Stomach smooth muscle (tissue), 2 donors: Measurements from ENCODE around the gene ZNF575.

ENCODE experiments used
- H3K27ac ChIP-seq: one replicate; pipeline ENCODE4 v1.7.0; 2013; ENCODE audit warnings: mild to moderate bottlenecking, low read length, inconsistent platforms
- H3K27me3 ChIP-seq, 2 donors: one replicate each; pipeline ENCODE4 v1.7.0; 2013; ENCODE audit warnings: low read length in 2 of 2; ENCODE audit not compliant: insufficient read depth in 2 of 2, control insufficient read depth in 1 of 2
- H3K36me3 ChIP-seq, 2 donors: one replicate each; pipeline ENCODE4 v1.7.0; 2013; ENCODE audit warnings: low read length in 2 of 2; ENCODE audit not compliant: control insufficient read depth in 2 of 2, insufficient read depth in 2 of 2
- H3K4me1 ChIP-seq: one replicate; pipeline ENCODE4 v1.7.0; 2013; ENCODE audit warnings: low read length; ENCODE audit not compliant: control insufficient read depth, insufficient read depth
- H3K4me3 ChIP-seq, 2 donors: one replicate each; pipeline ENCODE4 v1.7.0; 2013; ENCODE audit warnings: low read length in 2 of 2
- H3K9ac ChIP-seq, 2 donors: one replicate each; pipeline ENCODE4 v1.7.0; 2013; ENCODE audit warnings: low read length in 2 of 2, mild to moderate bottlenecking in 1 of 2
- H3K9me3 ChIP-seq, 2 donors: one replicate each; pipeline ENCODE4 v1.7.0; 2013; ENCODE audit warnings: low read length in 2 of 2; ENCODE audit not compliant: control insufficient read depth in 2 of 2
- donor health status: healthy.
- donor health status: Pancreatic carcinoma.

ZNF575 gene

GRCh38 chr19:43555185-43555770 lies 22.3 kb downstream of the ZNF575 start:
- Histone ChIP-seq H3K27ac (no peak overlapping the region), H3K9me3 (no peaks in the 10 kb centered on the region), H3K9ac (no peak overlapping the region), H3K27me3 (no peaks in the 10 kb centered on the region), H3K4me1 (no peaks in the 10 kb centered on the region), H3K4me3 (no peak overlapping the region), H3K36me3 (peaks cover 30 to 43% of the 10 kb centered on the region in 2 donors)

DNA sequence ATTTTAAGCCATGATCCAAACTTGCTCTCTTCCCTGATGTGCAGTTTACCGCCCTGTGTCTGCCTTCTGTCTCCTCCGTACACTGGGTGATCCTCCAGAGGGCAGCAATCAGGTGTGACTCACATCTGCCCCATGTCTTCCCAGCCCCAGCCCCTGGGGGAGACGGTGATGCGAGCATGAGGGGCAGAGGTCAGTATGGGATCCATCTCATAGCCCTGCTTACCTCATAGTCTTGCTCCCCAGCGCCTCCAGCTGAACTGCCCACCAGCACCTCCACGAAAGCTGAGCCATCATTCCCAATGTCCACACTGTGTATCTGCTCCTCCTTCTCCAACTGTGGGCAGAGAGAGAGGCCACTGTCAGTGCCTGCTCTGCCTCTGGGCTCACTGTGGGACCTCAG lies 27.7 kb downstream of the ZNF575 start:
- Histone ChIP-seq H3K9me3 (no peaks in the 10 kb centered on the region), H3K27me3 (no peaks in the 10 kb centered on the region), H3K36me3 (peaks cover 11 to 17% of the 10 kb centered on the region in 2 donors), H3K27ac (no peak overlapping the region), H3K4me3 (no peak overlapping the region), H3K4me1 (peaks cover 18% of the 10 kb centered on the region), H3K9ac (no peak overlapping the region)

DNA sequence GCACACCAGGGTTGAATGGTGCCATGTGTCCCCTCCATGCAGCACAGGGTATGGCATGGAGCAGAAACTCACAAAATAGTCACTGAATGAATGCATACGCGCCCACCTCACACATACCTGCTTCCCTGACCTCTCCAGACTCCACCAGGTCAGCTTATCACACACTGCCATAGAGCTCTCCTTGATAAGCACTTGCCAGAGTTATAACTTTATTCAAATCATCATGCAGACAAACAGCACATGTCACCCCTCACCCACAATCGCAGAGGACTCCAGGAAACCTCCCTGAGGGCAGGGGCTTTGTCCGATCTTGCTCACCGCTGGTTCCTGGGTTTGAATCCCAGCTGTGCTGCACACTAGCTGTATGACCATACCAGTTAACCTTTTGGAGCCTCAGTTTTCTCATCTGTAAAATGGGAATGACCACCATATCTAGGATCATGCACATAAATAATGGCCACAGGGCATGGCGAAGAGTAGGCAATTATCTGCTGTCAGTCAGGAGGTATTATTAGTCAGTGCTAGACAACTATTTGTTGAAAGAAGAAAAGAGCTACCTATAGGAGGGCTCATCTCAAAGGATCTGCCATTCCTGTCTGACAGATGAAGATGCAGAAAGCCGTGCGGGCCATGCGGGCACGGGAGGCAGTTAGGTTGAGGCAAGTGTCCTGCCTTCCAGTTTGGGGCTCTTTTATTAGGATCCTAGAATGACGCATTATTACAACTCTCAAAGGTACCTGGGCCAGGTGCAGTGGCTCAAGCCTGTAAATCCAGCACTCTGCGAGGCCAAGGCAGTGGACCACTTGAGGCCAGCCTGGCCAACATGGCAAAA lies 28.4 kb downstream of the ZNF575 start:
- no peaks in the 10 kb centered on the region for H3K9me3 ChIP-seq
- H3K27me3 ChIP-seq: no peaks in the 10 kb centered on the region
- H3K27ac ChIP-seq: no peak overlapping the region
- peaks cover 11 to 13% of the 10 kb centered on the region in 2 donors for H3K36me3 ChIP-seq
- H3K9ac ChIP-seq: peak overlapping the region in 1 of 2 donors; percentile 21
- H3K4me1 ChIP-seq: peaks cover 18% of the 10 kb centered on the region
- no peak overlapping the region for H3K4me3 ChIP-seq

GRCh38 chr19:43562226-43562697 lies 29.3 kb downstream of the ZNF575 start:
- H3K4me1 ChIP-seq: peaks cover 18% of the 10 kb centered on the region
- no peak overlapping the region for H3K9ac ChIP-seq
- peak overlapping the region; percentile 62 for H3K27ac ChIP-seq

GRCh38 chr19:43562698-43563241 lies 29.8 kb downstream of the ZNF575 start:
- peak overlapping the region; percentile 62 for H3K27ac ChIP-seq
- peaks cover 10 to 11% of the 10 kb centered on the region in 2 donors for H3K36me3 ChIP-seq
- H3K9me3 ChIP-seq: no peaks in the 10 kb centered on the region
- H3K4me1 ChIP-seq: peaks cover 18% of the 10 kb centered on the region
- no peak overlapping the region for H3K9ac ChIP-seq
- H3K4me3 ChIP-seq: peak overlapping the region in 1 of 2 donors; percentile 40
- no peaks in the 10 kb centered on the region for H3K27me3 ChIP-seq

More at GRCh38 chr19:43562226-43562697, 29.3 kb downstream of the ZNF575 start:
- Histone ChIP-seq H3K4me3 (peak overlapping the region in 1 of 2 donors; percentile 40), H3K36me3 (peaks cover 11 to 13% of the 10 kb centered on the region in 2 donors), H3K27me3 (no peaks in the 10 kb centered on the region), H3K9me3 (no peaks in the 10 kb centered on the region)

DNA sequence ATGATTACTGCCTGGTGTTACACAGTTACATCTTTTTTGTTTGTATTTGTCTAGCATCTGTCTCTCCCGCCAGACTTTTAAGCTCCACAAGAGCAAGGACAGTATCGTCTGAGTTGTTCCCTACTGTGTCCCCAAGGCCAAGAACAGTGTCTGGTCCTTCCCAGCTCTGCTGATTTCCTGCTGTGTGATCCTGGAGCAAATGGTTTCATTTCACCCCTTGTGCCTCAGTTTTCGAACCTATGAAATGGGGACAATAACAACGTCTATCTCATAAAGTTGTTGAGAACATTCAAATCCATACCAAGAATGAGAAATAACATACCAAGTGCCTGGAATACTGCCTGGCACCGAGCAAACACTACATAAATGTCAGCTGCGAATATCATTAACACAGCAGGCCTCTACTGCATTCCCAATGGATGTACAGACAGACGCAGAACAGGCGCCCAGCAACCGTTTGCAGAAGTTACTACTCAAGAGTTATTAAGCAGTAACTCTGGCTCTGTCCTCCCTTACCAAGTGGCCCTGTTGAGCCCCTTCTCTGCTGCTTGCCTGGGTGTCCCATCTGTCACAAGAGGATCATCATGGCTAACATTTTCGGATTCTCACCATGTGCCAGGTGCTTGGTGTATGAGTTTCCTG lies 30.9 kb downstream of the ZNF575 start:
- no peak overlapping the region for H3K4me3 ChIP-seq
- H3K27ac ChIP-seq: no peak overlapping the region

GRCh38 chr19:43564800-43565199 lies 31.8 kb downstream of the ZNF575 start:
- Histone ChIP-seq H3K27ac (no peak overlapping the region), H3K36me3 (peaks cover 8 to 11% of the 10 kb centered on the region in 2 donors), H3K27me3 (no peaks in the 10 kb centered on the region), H3K9ac (no peak overlapping the region), H3K9me3 (no peaks in the 10 kb centered on the region), H3K4me3 (no peak overlapping the region), H3K4me1 (peaks cover 18% of the 10 kb centered on the region)

More for the DNA sequence above, 30.9 kb downstream of the ZNF575 start:
- Histone ChIP-seq H3K36me3 (peaks cover 8 to 11% of the 10 kb centered on the region in 2 donors), H3K9me3 (no peaks in the 10 kb centered on the region), H3K27me3 (no peaks in the 10 kb centered on the region), H3K9ac (no peak overlapping the region), H3K4me1 (peaks cover 18% of the 10 kb centered on the region)

DNA sequence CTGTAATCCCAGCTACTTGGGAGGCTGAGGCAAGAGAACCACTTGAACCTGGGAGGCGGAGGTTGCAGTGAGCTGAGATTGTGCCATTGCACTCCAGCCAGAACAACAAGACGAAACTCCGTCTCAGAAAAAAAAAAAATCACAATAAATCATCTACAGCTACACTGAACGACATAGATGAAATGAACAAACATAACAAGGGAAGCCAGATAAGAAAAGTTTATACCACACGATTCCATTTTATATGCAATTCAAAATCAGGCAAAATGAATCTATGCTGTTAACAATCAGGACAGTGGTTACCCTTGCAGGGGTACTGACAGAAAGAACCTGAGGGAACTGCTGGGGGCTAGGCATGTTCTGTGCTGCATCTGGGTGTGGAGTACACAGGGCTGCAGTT lies 36.7 kb downstream of the ZNF575 start:
- no peak overlapping the region for H3K27ac ChIP-seq
- no peaks in the 10 kb centered on the region for H3K36me3 ChIP-seq
- H3K27me3 ChIP-seq: no peaks in the 10 kb centered on the region
- H3K9ac ChIP-seq: no peak overlapping the region
- no peak overlapping the region for H3K4me3 ChIP-seq
- no peaks in the 10 kb centered on the region for H3K9me3 ChIP-seq
- H3K4me1 ChIP-seq: peaks cover 8% of the 10 kb centered on the region

DNA sequence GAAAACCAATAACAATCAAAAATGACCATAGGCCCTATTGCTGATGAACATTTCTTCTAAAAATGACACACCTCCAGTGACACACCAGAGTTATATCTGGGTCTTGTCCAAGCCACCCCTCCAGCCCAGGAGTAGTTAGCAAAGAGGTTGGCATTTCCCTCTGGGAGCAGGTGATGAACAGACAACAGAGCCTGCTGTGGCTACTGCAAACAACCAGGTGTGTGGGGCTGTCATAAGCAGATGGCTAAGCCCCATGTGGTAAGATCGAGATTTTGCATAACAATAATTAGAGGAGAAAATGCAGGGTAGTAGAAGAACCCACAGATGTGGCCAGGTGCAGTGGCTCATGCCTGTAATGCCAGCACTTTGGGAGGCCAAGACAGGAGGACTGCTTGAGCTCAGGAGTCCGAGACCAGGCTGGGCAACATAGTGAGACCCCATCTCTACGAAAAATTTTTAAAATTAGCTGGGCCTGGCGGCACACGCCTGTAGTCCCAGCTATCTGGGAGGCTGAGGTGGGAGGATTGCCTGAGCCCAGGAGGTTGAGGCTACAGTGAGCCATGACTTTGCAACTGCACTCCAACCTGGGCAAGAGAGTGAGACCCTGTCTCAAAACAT lies 37.3 kb downstream of the ZNF575 start:
- H3K36me3 ChIP-seq: no peaks in the 10 kb centered on the region
- H3K9me3 ChIP-seq: no peaks in the 10 kb centered on the region
- H3K4me3 ChIP-seq: no peak overlapping the region
- H3K27me3 ChIP-seq: no peaks in the 10 kb centered on the region
- H3K4me1 ChIP-seq: peaks cover 10% of the 10 kb centered on the region
- H3K9ac ChIP-seq: no peak overlapping the region
- H3K27ac ChIP-seq: no peak overlapping the region

DNA sequence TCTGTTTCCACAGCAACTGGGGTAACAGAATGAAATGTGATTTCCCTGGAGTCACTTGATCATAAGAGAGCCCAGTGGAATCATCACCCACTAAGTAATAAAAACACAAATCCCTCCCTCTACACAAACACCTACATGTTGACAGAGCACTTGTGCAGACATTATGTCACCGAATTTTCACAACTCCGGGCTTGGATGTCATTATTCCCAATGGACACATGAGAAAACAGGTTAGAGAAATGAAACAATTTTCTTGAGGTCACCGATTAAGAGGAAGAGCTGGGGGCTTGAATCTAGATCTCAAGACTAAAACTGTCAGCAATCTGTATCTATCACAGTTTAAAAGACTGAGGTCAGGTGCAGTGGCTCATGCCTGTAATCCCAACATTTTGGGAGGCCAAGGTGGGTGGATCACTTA lies 39.2 kb downstream of the ZNF575 start:
- no peaks in the 10 kb centered on the region for H3K27me3 ChIP-seq
- H3K9ac ChIP-seq: no peak overlapping the region
- no peak overlapping the region for H3K4me3 ChIP-seq
- no peak overlapping the region for H3K27ac ChIP-seq
- no peaks in the 10 kb centered on the region for H3K36me3 ChIP-seq
- peaks cover 15% of the 10 kb centered on the region for H3K4me1 ChIP-seq
- H3K9me3 ChIP-seq: no peaks in the 10 kb centered on the region
